Stimulated activated CD4-positive, alpha-beta T cell treated with anti-CD3 and anti-CD28 coated beads, TNF-alpha, amount 100 ng/mL, for 24 hours (primary cell): ENCODE data around the gene CAMK2B.

Source experiments
- DNase-seq, 3 experiments: peaks; one replicate each; pipeline ENCODE4 v3.0.0-alpha.2; 2020; ENCODE audit warnings: low read depth in 3 of 3

Gene CAMK2B

DNA sequence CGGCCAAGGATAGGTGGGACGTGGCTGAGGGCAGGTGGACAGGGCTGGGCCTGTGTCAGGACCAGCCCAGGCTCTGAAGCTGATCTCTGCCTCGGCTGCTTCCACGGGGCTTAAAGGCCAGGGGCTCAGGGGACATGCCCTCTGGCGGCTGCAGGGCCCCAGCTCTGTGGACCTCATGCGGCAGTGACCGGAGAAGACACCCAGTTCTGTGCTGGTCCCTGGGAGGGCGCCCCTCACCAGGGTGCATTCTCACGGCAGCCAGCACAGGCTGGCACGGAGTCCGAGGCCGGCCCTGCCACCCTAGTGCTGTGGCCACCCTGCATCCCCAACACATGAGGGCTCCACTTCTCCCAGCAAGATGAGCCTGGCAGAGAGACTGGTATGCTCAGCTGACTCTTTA, 94.3 kb downstream of the CAMK2B start:
- DNase-seq, result no peak

DNA sequence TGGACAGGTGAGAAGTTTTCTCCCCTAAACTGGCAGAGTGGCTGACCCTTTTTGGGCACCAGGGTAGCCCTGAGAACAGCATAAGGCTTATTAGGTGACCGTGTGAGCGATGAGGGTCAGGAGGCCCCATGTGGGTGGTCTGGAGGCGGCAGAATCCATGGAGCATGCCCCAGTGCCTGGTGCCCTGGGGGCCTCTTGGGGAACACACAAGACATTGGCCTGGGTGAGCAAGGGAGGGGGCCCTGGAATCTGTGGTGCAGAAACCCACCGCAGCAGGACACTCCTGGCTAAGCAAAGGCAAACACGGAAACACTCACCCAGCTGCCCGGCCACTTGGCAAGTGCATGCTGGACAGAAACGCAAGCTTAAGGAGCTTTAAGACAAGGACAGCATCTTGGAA, 95.1 kb downstream of the CAMK2B start:
- DNase-seq, result no peak

GRCh38 chr7:44229546-44230105, 95.8 kb downstream of the CAMK2B start:
- DNase-seq, result no peak

GRCh38 chr7:44228571-44229350, 96.6 kb downstream of the CAMK2B start:
- DNase-seq, result no peak

GRCh38 chr7:44227911-44228310, 97.5 kb downstream of the CAMK2B start:
- DNase-seq, result no peak

DNA sequence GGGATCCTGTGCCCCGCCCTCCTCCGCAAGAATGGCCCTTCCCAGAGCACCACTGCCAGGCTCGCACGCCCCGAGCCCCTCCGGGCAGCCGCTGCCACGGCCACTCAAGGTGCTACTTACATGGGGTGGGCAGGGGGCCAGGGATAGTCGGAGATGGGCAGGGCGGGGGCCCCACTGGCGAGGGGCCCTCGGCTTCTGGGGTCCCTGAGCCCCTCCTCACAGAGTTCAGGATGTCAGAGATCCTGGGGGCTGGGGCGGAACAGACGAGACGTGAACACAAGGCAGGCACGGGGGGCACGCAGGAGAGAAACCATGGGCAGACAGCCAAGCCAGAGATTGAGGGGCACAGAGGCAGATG, 99.0 kb downstream of the CAMK2B start:
- DNase-seq, result no peak

- no peak for DNase-seq
Measured at GRCh38 chr7:44225566-44226395, 99.6 kb downstream of the CAMK2B start.

- DNase-seq, result no peak
Measured at GRCh38 chr7:44224974-44225565, 100.3 kb downstream of the CAMK2B start.

DNA sequence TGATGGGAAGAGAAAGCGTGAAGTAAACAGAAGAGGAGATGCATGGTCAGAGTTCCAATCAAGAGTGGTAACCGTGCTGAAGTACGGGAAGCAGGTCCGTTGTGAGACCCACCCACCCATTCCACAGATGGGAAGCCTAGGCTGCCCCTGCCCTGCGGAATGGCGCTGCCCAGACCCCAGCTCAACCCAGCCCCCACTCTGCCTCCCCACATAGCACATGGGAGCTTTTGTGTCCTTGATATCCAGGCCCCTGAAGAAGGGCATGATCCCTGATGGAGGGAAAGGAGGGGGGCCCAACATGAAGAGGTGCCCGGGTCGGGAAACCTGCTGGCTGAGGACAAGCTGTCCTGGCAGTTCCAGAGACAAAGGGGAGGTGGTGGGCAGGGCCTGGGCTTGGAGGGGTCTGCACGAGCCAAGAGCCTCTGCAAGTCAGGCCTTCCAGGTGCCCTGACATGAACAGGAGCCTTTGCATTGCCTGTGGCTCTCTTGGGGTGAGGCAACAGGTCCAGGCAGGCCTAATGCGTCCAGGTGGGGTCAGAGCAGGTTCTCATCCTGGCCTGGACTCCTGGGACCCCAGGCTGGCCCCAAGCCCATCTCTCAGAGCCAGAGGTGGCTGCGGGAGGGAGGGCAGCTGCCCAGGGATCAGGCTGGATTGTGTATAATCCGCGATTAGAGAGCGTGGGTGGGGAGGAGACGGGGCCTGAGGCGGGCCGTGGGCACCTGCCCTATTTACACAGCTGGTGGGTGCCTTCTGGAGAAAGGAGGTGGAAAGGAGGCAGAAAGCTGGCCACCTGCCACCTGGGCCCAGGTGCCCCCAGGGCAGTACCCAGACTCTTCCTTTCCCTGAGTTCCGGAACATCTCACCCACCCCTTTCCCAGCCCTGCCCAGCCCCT, 101.1 kb downstream of the CAMK2B start:
- DNase-seq, result no peak

DNA sequence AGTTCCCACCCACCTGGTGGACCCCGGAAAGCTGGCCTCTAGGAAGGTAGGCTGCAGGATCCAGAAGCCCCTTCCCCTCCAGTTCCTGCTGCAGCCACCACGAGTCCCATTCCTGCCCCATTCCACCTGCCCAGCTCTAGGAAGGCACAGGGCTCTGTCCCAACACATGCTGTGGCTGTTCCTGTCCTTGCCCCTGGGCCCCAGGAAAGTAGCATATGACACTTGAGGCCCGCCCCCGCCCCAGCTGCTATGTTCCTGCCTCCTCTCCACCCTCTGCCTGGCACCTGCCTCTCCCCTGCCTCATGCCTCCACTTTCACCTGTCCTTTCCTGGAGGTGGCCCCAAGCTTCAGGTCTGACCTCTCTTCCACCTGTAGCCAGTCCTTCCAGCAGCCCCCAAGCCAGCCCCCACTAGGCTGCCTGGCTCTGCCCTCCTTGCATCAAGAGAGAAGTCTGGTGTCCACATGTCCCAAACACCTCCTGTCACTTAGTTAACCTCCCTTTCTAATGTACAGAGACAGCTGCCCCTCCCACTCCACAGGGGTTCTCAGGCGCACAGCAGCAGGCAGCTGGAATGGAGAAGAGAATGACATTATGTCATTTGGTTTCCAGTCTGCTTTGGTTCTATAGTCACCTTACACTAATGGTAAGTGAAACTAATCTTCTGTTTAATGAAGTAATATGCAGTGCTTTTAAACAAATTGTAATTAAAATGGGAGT, 101.9 kb downstream of the CAMK2B start:
- DNase-seq, result no peak

DNA sequence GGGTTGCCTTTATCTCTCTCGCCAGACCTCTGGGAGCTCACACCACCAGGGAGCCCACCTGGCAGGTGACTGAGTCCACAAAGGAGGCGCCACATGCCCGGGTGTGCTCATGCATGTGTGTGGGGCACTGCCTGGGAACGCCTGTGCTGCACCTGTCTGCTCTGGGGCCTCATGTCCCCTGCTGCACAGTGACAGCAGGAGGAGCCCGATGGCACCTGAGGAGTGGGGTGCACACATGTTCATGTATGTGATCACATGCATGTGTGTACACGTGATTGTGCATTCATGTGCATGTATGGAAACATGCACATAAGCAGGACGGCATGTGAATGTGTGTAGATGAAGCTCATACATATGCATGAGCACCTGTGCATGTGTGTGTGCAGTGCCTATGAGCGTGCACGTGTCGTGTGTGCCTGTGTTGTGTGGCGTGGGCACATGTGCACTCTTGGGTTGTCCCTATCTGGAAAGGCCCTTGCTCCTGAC, 102.6 kb downstream of the CAMK2B start:
- DNase-seq, result no peak

DNA sequence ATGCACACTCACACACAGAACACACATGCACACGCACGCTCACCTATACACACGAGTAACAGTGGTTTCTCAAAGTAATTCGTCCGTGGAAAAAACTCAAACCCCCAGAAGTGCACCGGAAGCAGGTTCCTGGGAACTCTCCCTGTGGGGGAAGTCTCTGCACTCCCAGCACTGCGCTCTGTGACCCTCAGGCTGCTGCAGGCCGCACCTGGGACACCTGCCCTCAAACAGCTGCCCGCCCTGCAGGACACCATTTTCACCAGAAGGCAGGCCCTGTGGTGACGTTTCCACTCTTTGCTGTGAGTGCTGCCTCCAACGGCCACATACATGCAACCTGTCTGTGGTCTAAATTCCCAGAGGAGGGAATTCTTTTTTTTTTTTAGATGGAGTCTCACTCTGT, 103.3 kb downstream of the CAMK2B start:
- no peak for DNase-seq

DNA sequence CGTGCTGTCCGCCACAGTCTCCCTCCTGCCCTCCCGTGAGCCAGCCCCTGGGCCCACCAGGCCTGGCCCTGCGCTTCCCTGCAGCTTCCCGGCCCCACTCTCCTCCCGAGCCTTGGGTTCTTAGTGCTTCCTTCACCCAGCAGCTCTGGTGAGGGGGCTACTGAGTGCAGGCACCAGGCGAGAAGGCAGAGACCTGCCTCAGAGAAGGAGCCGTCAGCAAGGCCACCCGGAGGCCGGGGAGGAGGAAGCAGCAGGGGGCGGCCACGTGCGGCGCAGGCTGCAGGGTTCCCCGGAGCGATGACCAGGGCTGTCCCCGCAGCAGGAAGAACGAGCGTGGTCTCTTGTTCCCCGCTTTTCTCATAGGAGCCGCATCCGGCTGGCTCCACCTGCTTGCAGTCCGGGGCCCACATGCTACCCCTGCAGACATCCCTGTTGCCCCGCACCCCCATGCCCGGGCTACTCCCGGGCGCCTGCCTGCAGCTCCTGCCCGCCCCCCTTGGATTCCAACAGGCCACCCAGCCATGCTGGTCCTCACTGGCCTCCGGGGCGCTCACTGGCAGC, 104.1 kb downstream of the CAMK2B start:
- DNase-seq, result no peak

DNA sequence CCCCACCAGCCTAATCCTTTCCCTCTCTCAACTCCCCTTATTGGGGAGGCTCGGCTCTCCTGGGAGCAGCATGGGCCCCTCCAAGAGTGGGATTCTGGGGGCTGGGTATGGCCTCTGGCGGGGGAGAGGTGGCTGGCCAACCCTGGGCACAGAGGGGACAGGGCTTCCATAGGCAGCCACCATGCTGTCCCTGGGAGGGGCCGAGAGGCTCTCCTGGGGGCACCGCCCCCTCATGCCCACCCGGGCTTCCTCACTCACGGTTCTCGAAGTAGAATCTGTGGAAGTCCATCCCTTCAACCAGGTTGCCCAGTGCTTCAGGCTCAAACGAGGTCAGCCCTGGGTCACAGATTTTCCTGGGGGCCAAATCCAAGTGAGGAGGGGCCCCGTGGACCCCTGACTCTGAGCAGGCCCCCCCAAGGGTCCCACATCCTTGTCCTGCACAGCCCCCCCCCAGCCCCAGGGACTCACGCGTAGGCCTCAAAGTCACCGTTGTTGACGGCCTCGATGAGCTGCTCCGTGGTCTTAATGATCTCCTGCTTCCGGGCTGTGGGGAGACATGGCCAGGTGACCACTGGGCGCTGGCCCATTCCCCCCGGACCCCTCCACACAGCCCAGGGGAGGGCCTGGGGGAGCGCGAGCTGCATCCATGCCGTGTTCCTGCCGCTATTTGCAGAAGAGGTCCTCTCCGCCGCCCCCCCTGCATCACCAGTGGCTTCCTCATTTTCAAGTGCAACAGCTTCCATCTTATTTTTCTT, 104.9 kb downstream of the CAMK2B start:
- DNase-seq, result no peak

DNA sequence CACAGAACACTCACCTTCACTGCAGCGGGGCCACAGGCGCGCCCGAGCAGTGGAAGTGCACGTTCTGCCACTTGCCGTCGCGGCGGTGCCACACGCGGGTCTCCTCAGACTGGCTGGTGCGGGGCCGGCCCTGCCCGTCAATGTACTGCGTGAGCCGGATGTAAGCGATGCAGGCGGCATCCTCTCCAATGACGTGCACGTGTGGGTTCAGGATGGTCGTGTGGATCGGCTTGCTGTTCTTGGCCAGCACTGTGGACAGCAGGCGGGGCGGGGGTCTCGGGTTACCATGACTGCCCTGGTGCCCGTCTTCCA, 105.4 kb downstream of the CAMK2B start:
- no peak for DNase-seq

GRCh38 chr7:44219371-44220045, 105.9 kb downstream of the CAMK2B start:
- DNase-seq, result no peak

GRCh38 chr7:44218418-44219201, 106.8 kb downstream of the CAMK2B start:
- no peak for DNase-seq

- DNase-seq, result no peak
Measured at GRCh38 chr7:44217852-44218402, 107.5 kb downstream of the CAMK2B start.
